GM10266 (cell line): ENCODE measurements around the gene TBX21.

ENCODE experiments used
- DNase-seq: peaks from one replicate; pipeline ENCODE4 v3.0.0; 2012; ENCODE audit errors: extremely low spot score
- CTCF ChIP-seq: IDR thresholded peaks from 2 replicates; pipeline ENCODE4 v1.5.1; 2012; ENCODE audit warnings: mild to moderate bottlenecking, low read depth; ENCODE audit not compliant: control insufficient read depth, insufficient read depth; ENCODE audit errors: missing control alignments

TBX21 gene

GRCh38 chr17:47733047-47733673 is at the start of gene TBX21:
TBX21 (plus strand) TSS chr17:47733236; CDS start chr17:47733455, 219 bp downstream.
- DNase-seq: peak; percentile 90
- peak; percentile 43 for TF ChIP-seq CTCF

GRCh38 chr17:47684025-47684424 is 49.0 kb upstream of the TBX21 start:
- no peak for TF ChIP-seq CTCF

GRCh38 chr17:47684535-47685193 is 48.4 kb upstream of the TBX21 start:
- no peak for TF ChIP-seq CTCF
- no peak for DNase-seq

More at GRCh38 chr17:47684025-47684424, 49.0 kb upstream of the TBX21 start:
- no peak for DNase-seq

- no peak for DNase-seq
These were observed 47.3 kb upstream of the TBX21 start for GRCh38 chr17:47685556-47686275.

GRCh38 chr17:47686276-47686635 is 46.8 kb upstream of the TBX21 start:
- no peak for TF ChIP-seq CTCF
- no peak for DNase-seq

More at GRCh38 chr17:47685556-47686275, 47.3 kb upstream of the TBX21 start:
- no peak for TF ChIP-seq CTCF

GRCh38 chr17:47686664-47687327 is 46.2 kb upstream of the TBX21 start:
- no peak for DNase-seq

More at GRCh38 chr17:47686664-47687327, 46.2 kb upstream of the TBX21 start:
- TF ChIP-seq CTCF: no peak
